Measurements from ENCODE around the gene WFDC2. TPM values are rescaled to one million over a fixed set of nuclear protein-coding genes. Genes with fewer than 3 reads are reported as not detected.

The WFDC2 gene
- total RNA-seq, 4 donors from 2014 or later, result not detected

DNA sequence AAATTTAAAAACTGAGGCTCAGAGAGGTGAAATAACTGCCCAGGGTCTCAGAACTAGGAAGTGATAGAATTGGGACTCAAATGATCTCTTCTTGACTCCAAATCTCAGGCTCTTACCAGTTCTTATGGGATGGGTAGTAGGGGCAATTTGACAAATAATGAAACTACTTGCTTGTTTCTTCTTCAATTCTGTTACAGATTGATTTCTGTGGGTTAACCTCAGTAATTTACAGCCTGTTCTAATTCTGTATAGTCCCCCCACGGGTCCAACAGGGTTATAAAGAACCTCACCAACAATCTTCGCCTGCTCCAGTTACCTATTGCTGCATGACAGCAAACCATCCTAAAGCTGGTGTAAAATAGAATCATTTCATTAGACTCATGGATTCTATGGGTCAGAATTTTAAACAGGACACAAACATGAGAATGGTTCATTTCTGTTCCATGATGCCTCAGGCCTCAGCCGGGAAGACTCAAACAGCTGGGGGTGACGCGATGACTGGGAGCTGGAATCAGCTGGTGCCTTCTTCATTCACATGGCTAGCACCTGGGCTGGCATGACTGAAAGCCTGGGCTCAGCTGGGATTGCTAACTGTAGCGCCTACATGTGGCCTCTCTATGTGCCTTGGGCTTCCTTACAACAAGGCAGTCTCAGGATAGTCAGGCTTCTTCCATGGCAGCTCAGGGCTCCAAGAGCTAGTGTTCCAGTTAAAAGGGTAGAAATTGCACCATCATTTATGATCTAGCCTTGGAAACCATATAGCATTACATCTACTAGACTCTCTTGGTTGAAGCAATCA lies 6.6 kb upstream of the WFDC2 start:
- H3K27ac ChIP-seq, result no peak overlapping the region
- TF ChIP-seq POLR2A (IDR thresholded peaks at IDR 0.05), result no peak
- TF ChIP-seq, protein P1, sequence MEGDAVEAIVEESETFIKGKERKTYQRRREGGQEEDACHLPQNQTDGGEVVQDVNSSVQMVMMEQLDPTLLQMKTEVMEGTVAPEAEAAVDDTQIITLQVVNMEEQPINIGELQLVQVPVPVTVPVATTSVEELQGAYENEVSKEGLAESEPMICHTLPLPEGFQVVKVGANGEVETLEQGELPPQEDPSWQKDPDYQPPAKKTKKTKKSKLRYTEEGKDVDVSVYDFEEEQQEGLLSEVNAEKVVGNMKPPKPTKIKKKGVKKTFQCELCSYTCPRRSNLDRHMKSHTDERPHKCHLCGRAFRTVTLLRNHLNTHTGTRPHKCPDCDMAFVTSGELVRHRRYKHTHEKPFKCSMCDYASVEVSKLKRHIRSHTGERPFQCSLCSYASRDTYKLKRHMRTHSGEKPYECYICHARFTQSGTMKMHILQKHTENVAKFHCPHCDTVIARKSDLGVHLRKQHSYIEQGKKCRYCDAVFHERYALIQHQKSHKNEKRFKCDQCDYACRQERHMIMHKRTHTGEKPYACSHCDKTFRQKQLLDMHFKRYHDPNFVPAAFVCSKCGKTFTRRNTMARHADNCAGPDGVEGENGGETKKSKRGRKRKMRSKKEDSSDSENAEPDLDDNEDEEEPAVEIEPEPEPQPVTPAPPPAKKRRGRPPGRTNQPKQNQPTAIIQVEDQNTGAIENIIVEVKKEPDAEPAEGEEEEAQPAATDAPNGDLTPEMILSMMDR (IDR thresholded peaks at IDR 0.05 in 4 of 5, conservative IDR thresholded peaks at IDR 0.05 in 1 of 5), result no peak
- in situ Hi-C loops (cut with MboI; ENCODE audit: low sequenced_read_pairs in 4 of 4), result no loop called here
- H3K36me3 ChIP-seq, result no peaks in the 10 kb centered on the region
- intact Hi-C loops (cut with DNase I; ENCODE audit: low total_unique reads), result no loop called here
- no peaks in the 10 kb centered on the region for H3K4me1 ChIP-seq
- peaks cover 0 to 4% (median 4%) of the 10 kb centered on the region in 3 donors for H3K27me3 ChIP-seq
- ATAC-seq (no peak), DNase-seq (no peak)
- H3K4me3 ChIP-seq, result no peak overlapping the region
- no peaks in the 10 kb centered on the region for H3K9me3 ChIP-seq

DNA sequence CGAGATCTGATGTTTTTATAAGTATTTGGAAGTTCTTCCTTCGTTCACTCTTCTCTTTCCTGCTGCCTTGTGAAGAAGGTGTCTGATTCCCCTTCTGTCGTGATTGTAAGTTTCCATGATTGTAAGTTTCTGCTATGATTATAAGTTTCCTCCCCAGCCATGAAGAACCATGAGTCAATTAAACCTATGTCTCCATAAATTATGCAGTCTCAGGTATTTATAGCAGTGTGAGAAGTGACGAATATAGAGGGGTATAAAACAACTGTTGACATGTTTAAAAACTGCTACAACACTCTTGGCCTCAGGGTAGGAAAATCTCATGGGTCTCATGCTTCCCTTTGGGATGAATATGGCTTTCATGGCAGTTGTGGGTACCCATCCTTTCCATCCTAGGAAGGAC lies 5.8 kb upstream of the WFDC2 start:
- H3K4me3 ChIP-seq, result no peak overlapping the region
- H3K27me3 ChIP-seq, result peaks cover 2 to 4% (median 4%) of the 10 kb centered on the region in 3 donors
- no peak overlapping the region for H3K27ac ChIP-seq
- no peaks in the 10 kb centered on the region for H3K9me3 ChIP-seq
- no peaks in the 10 kb centered on the region for H3K36me3 ChIP-seq
- TF ChIP-seq POLR2A (IDR thresholded peaks at IDR 0.05), result no peak
- TF ChIP-seq, protein P1 (IDR thresholded peaks at IDR 0.05 in 4 of 5, conservative IDR thresholded peaks at IDR 0.05 in 1 of 5), result no peak
- ATAC-seq, result no peak
- H3K4me1 ChIP-seq, result no peaks in the 10 kb centered on the region
- DNase-seq, result no peak
- intact Hi-C loops (cut with DNase I; ENCODE audit: low total_unique reads) (no loop called here), in situ Hi-C loops (cut with MboI; ENCODE audit: low sequenced_read_pairs in 4 of 4) (no loop called here)

DNA sequence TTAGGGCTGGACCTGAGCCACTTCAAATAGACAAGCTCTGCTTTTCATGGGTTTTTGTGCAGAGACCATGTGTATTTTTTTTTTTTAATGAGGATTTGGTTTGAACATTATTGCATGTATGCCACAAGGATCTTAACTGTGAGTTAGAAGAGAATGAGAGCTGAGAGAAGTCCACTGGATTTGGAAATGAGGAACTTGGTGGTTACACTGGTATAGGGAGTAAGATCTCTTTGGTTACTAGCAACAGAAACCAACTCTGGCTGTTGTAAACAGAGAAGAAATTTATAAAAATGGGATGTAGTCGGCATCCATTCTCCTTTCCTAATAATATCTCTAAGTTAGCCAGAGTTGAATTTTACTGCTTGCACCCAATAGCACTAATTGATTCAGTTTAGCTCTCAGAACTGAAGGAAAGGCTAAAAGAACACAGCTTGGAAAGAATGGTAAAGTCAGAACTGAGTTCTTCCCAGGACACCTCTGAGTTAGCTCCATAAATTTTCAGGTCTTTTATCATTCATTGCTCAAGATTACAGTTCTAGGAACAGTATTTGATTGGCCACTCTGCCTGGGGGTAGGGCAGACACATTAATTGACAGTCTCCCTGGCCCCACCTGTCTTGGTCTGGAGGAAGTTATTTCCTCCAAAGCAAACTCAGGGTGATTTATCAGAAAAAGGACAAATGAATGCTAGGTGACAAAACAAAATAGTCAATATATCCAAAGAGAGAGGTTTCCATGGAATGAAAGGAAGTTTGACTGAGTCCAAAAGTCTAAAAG lies 3.9 kb upstream of the WFDC2 start:
- TF ChIP-seq, protein P1 (IDR thresholded peaks at IDR 0.05 in 4 of 5, conservative IDR thresholded peaks at IDR 0.05 in 1 of 5), result no peak
- TF ChIP-seq POLR2A (IDR thresholded peaks at IDR 0.05), result no peak
- H3K9me3 ChIP-seq, result no peaks in the 10 kb centered on the region
- no peak overlapping the region for H3K27ac ChIP-seq
- no peak for ATAC-seq
- H3K36me3 ChIP-seq, result no peaks in the 10 kb centered on the region
- DNase-seq, result no peak
- intact Hi-C loops (cut with DNase I; ENCODE audit: low total_unique reads), result no loop called here
- H3K27me3 ChIP-seq, result peaks cover 20 to 24% (median 23%) of the 10 kb centered on the region in 3 donors
- in situ Hi-C loops (cut with MboI; ENCODE audit: low sequenced_read_pairs in 4 of 4), result no loop called here
- H3K4me3 ChIP-seq, result no peak overlapping the region
- peaks cover 0 to 15% of the 10 kb centered on the region in 2 donors for H3K4me1 ChIP-seq

DNA sequence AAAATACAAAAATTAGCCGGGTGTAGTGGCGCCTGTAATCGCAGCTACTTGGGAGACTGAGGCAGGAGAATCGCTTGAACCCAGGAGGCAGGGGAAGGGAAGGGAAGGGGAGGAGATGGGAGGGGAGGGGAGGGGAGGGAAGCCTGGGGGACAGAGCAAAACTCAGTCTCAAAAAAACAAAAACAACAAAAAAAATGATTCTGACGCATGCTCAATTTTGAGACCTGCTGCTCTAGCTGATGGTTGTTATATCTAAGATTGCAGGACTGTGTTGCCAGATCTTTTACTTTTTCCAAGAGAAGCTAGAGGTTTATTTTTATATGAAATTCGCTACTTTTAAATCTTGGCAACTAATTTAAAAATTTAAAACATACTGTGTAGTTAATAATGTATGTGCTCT lies 2.4 kb upstream of the WFDC2 start:
- Histone ChIP-seq H3K27me3 (peaks cover 32 to 37% (median 36%) of the 10 kb centered on the region in 3 donors), H3K36me3 (no peaks in the 10 kb centered on the region), H3K27ac (no peak overlapping the region), H3K4me1 (peaks cover 0 to 18% of the 10 kb centered on the region in 2 donors), H3K4me3 (no peak overlapping the region), H3K9me3 (no peaks in the 10 kb centered on the region)
- intact Hi-C loops (cut with DNase I; ENCODE audit: low total_unique reads), result no loop called here
- DNase-seq (no peak), ATAC-seq (no peak)
- in situ Hi-C loops (cut with MboI; ENCODE audit: low sequenced_read_pairs in 4 of 4), result no loop called here
- TF ChIP-seq, protein P1 (IDR thresholded peaks at IDR 0.05 in 4 of 5, conservative IDR thresholded peaks at IDR 0.05 in 1 of 5), result no peak
- no peak for TF ChIP-seq POLR2A (IDR thresholded peaks at IDR 0.05)

All from gastrocnemius medialis (tissue), 4 donors.